ENCODE results near the gene CARD8.
A peak's percentile ranks its signal among the peaks of the same experiment; 100 is the strongest.

Gene CARD8

DNA sequence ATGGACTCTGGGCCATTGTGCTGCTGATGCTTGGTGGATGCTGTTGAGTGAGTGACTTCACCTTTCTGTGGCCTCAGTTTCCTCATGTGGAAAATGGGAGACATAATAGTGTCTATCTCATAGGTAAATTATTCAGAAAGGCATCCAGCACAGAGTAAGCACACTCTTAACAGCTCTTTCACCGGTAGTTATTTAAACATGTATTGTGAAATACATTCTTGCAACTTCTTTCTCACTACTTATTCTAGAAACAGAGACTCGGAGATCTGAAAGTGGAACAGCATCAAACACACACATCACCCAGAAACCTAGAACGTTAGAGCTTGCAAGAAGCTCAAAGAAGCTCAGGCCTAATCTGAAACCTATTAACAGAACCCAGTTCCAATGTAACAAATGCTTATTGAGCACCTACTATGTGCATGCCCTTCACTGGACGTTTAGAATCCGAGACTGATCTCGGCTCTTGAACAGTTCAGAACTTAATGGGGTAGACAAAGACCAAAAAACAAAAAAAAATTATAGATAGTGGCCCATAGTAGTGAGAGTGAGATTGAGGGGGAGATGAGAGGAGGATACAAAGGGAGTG, 81.2 kb downstream of the CARD8 start:
- H3K4me3 ChIP-seq (ENCODE audit: low read depth, low read length) = no peak overlapping the region

DNA sequence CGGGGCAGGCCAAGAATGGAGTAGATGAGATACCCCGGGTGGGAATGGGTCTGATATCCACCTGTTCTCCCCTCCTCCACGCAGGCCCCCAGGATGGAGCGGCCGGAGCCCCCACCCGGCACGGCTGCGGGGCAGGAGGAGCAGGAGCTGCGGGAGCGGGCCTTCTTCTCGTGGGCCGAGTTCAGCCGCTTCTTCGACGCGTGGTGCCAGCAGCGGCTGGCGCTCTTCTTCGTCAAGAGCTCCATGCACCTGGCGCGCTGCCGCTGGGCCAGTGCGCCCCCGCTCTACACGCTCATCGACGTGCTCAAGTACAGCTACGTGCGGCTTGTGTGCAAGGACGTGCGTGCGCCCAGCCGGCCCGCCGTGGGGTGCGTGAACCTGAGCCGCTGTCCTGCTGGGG, 84.0 kb downstream of the CARD8 start:
- H3K4me3 ChIP-seq (ENCODE audit: low read depth, low read length) = no peak overlapping the region

DNA sequence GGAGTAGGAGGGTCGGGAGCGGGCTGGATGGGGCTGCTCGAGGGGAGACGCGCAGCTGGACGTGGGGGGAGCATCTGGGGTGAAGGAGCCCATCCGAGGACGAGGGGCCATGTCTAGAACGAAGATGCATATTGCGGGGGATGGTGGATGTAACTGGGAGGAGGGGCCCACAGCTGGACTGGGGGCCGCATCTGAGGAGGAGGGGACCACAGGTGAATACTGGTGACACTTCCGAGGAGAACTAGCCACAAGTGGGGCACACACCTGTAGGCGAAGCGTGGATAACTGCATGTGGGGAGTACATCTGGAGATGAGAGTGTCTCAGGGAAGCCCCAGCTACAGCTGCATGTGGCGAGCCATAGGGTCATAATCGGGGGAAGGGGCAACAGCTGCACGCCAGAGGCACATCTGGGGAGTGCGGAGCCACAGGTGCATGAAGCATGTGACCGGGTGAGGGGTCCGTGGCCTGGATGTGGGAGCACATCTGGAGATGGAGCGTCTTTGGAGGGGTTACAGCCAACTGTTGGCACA, 84.8 kb downstream of the CARD8 start:
- H3K4me3 ChIP-seq (ENCODE audit: low read depth, low read length) = peak overlapping the region; percentile 94

DNA sequence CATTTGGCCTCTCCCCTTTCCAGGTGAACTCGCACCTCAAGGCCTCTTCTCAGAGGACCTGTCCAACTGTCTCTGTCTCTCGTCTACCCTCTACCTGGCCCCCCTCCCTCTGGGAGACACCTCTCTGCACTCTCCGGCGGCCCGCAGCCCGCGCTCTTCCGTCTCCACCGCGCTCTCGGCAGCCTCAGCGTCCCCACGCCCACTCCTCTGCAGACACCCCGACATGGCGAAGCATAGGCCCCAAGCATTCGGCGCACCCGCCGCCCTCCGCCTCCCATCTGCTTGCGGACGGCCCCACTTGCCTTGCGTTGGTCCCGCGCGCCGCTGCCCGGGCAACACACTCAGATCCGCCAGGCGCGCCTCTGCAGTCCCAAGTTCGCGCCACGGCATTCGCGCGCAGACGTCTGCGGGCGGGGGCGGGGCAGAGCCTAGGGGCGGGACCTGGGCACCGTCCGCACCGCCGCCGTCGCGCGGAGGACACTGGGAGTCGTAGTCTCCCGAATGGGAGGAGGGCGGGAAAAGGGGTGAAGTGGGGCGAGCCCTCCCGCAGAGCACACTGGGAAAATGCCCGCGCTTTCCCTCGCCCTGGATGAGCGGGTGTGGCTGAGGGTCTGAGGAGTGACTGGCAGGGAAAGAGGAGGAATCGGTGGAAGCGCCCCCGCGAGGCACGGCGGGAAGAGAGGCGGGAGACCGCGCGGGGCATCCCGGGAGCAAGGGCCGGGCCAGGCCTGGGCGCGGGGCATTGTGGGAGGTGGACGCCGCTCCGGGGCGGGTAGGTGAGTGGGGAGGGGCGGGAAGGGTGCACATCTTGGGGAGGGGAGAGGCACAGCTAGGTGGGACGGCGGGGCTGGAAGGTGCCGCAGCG, 85.5 kb downstream of the CARD8 start, which contains the start of the genes LIG1 and ZSWIM9:
Gene LIG1 (minus strand): TSS at position 406 of the 865 bp plus-strand sequence. CDS start 4,778 bp downstream, outside the sequence.
Gene ZSWIM9 (plus strand): TSS at position 742 of the 865 bp plus-strand sequence. CDS start 1,123 bp downstream, outside the sequence.
- H3K4me3 ChIP-seq (ENCODE audit: low read depth, low read length) = peak within 1 kb of the TSS; percentile 94

DNA sequence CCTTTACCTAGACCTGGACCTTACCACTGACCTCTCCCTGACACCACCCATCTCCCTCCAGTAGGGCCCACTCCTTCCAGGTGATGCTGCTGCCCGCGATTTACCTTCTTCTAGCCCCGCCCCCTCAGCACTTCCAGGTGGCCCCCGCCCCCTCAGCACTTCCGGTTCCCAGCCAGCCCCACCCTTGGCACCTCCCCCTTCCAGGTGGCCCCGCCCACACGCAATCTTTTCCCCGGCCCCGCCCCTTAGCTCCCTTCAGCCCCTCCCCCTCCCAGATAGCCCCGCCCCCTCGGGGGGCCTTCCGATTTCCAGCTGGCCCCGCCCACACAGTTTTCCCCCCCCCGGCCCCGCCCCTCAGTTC, 86.2 kb downstream of the CARD8 start:
- H3K4me3 ChIP-seq (ENCODE audit: low read depth, low read length) = peak overlapping the region; percentile 94

DNA sequence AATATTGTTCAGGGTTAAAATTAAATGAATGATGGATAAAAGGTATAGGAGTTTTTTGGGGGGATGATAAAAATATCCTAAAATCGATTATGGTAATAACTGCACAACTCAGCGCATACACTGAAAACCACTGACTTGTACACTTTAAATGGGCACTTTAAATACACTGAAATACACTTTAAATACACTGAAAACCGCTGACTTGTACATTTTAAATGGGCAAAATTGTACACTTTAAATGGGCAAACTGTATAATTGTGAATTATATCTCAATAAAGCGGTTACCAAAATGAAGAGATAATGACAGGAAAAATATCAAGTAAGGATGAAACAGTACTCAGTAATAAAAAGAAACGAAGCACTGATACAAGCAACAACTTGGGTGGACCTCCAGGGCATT, 87.0 kb downstream of the CARD8 start:
- H3K4me3 ChIP-seq (ENCODE audit: low read depth, low read length) = no peak overlapping the region

DNA sequence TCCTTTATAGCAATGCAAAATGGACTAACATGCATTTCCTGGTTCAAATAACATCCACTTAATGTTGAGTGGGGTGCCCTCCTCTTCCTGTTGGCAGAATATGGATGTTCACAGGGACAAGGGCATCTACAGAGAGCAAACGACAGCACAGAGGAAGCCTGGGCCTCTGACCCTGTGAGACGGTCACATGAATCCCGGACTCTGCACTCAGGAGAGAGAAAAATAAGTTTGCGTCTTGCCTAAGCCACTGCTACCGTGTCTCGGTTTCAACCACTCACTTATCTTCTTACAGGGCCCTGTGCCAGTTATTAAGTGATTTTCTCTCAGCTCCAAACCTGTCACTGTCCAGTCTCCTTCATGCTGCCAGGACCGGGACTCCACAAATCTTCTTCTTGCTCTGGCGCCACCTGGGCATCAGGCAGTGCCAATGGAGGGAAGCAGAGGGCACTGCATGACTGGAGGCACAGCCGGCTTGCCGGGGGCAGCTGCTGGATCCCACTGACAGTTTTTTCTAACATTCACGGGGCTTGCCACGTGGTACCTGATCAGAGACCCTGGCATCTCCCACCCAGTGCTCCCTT, 97.4 kb downstream of the CARD8 start:
- H3K4me3 ChIP-seq (ENCODE audit: low read depth, low read length) = no peak overlapping the region
